HG03565 (cell line): ENCODE results near the gene TBC1D2B.

Experiments
- ATAC-seq: cut with Tn5 transposase; IDR thresholded peaks from one replicate; pipeline ENCODE4 v1.9.1; 2021; ENCODE audit warnings: mild to moderate bottlenecking, moderate library complexity; ENCODE audit not compliant: unreplicated experiment

TBC1D2B gene

DNA sequence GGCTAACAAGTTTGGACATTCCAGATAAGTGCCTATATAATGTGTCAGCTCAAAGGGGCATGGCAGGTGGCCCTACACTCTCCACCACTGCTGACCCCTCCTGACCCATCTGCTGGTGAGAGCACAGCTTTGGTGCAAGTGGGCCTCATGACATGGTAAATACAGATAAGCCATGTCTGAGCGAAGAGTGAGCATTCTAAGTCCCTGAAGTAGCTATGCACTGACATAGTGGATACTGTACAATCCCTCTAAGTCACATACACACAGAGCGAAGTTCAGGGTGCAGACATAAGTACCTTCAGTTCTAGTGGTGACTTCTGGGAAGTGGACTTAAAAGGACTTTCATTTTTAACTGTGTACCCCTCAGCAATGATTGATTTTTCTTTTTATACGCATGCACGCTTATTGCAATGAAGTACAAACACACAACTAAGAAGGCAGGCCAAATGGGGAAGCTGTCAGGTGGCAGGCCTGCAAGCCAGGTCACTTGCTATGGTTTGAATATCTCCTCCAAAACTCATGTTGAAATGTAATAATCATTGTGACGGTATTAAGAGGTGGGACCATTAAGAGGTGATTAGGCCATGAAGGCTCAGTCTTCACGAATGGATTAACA, 41.5 kb downstream of the TBC1D2B start:
- no peak for ATAC-seq

DNA sequence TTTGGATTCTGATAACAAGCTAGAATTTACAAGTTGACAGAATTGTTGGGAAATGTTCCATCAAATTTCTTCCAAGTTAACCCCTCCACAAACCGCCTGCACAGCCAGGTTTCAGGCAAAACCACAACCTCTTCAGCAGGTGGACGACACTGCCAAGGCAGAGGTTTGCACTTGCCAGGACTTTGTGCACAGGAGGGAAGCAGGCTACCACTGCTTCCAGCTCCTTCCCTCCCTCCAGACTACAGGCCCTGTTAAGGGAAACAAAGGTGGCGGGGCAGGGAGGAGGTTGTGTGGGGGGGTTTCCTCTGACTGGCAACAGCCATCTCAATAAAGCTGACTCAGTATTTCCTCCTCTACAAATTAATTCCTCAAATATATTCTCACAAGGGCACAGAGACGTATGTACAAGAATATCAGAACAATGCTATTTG, 42.2 kb downstream of the TBC1D2B start:
- ATAC-seq, result no peak

DNA sequence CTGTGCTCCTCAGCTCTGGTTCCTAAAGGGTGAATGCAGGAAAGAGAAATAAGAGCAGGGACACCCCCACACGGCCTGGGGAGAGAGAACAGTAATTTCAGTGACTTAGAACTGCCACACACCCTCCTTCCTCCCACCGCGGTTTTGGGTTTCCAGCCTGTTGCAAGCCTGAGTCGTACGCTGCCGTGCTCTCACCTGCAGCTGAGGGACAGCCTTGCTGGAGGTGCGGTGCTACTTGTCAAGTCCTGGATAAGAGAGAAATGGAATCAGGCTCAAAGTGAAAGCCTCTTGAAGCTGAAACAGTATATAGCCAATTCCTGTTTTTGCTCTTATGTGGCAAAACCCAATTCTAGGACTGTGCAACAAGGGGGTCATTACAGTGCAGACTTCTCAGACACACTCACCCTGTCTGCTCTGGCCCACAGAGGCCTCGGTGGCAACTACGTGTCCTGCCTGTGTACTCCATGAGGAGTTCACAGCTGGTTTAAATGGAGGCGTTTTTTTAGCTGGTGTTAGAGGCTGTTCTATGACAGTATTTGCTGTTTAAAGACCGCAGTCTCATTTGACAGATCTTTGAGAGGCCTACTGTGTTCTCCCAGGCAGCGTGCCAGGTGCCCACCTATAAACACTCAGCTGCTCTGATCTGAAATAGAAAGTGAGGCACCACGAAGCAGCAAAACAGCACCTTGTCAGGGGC, 42.9 kb downstream of the TBC1D2B start:
- ATAC-seq, result peak; percentile 52

DNA sequence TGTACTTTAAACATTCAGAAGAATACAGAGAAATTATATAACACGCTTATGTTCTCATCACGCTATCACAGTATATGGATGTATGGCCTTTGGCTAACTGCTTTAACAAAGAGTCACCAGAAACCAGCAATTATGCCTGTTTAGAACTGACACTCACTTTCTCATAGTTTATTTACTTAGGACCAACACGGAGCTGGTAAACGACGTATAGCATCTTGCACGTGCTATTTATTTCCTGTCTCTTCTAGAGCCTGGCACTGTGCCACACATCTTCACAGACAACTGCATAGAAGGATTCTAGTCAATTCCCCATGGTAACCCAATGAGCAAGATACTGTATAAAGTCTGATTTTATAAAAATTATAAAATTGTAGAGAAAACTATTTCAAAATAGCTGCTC, 43.6 kb downstream of the TBC1D2B start:
- ATAC-seq, result peak; percentile 4

DNA sequence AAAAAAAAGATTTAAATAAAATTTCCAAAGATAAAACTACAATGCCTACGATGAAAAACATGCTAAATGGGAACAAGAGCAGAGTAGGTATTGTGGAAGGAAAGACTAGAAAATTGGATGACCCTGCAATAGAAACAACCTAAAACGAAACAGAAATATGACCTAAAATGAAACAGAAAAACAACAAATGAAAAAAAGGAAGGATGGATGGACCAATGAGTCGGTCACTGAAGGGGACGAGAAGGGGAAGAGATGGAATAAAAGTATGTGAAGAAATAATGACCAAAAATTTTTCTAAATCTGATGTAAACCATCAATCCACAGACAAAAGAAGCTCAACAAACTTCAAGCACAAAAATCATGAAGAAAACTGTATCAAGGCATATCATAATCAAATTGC, 44.8 kb downstream of the TBC1D2B start:
- ATAC-seq, result no peak

DNA sequence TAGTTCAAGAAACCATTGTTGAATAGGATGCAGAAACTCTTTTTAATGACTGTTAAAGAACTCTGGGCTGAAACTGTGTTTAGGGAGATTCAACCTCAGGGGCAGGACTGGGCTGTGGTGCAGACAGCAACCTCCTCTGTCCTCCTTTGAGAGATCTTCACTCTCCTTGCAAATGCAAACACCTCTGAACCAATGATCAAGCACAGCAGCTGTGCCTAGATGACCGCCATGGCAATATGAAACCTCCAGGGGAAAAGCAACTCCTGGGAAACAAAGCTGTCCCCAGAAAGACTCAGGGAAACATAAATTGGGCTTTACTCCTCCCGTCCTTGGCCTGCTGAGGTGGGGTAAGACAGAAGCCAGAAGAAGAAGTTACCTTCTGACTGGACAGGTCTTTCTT, 52.6 kb downstream of the TBC1D2B start:
- no peak for ATAC-seq

DNA sequence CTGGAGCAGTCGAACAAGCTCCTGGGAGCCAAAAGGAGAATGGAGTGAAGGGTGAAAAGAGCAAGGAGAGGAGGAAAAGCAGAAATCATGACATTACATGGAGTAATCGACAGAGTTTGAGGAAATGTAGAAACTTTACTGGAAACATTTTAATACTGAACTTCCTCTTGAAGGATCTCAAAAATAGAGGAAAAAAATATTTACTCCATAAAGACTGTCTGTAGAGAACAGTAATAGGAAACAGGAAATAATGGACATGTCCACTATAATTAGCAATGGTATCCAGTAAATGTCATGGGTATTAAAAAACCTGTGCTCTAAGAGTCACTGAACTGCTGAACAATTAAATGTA, 53.0 kb downstream of the TBC1D2B start:
- ATAC-seq, result no peak

DNA sequence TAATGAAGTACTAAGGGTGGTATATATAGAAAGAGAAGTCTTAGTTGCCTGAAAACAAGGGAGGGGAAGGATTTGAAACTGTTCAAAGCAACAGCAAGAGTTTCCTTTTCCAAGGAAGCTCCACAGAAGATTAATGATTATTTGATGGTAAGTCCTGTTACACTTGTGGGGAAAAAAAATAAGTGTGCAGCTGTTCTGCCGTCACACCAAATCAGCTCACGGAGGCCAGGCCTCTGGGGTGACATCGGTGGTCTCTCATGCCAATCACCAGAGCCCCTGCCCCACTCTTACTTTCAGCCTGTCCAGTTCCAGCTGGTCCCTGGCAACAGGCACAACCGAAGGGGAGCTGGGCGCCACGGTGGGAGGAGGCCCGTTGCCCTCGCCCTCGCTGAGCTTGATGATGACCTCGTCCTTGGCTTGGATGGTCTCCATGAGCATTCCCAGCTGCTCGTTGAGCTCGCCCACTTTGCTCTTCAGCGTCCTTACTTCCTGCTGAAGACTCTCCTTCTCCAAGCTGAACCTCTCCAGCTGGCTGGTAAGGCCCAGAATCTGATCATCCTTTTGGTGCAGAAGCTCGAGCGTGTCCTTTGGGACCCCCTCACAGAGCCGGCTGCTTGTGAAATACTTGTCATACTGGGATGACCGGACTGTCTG, 53.5 kb downstream of the TBC1D2B start:
- no peak for ATAC-seq

DNA sequence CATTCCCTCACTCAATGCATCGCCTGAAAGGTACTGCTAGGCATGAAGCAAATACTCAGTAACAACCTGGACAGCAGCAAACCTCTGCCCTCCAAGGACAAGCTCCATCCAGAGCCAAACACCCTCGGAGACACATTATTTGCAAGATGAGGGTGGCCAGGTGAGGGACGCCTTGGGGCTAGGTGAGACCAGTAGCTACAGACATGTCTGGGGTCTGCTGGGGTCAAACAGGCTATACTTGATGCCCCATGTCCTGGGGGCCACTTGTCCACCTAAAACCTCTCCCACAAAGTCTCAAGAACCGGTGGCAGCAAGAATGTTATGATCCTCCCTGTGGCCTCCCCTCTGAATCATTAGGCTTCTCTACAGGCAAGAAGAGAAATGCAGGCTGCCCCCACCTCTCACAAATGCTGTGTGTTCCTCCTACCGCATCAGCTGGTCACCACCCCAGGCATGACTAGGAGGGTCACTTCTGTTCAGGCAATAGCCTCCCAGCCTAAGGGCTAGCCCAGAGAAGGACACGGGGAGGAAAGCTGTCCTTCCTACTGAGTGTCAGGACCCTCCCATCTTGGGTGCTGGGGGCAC, 54.3 kb downstream of the TBC1D2B start:
- no peak for ATAC-seq

DNA sequence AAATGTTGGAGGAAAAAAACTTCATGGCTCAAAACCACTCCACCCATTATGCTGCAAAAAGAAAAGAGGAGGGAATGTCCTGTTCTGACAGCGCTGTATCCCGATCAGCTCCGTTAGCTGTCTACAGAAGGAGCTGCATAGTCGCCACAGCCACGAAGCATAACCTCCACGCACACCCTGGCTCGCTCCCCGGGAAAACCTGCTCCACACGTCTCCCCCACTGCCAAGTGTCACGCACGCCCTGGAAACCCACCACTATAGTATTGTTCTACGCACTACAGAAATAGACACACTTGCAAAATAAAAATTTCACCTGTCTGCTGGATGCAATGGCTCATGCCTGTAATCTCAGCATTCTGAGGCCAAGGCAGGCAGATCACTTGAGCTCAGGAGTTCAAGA, 55.8 kb downstream of the TBC1D2B start:
- ATAC-seq, result no peak

DNA sequence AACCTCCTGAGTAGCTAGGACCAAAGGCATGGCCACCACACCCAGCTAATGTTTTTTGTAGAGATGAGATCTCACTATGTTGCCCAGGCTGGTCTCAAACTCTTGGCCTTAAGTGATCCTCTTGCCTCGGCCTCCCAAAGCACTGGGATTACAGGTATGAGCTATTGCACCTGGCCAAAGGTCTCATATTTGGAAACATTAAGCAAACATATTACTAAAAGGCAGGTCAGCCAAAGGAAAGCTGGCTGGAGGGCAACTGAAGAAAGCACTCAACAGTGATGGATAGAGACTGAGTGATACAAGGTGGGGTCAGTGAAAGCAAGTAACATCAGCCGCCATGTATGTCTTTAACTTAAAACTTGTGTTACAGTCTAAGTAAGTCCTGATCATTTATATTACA, 57.5 kb downstream of the TBC1D2B start:
- ATAC-seq, result no peak

DNA sequence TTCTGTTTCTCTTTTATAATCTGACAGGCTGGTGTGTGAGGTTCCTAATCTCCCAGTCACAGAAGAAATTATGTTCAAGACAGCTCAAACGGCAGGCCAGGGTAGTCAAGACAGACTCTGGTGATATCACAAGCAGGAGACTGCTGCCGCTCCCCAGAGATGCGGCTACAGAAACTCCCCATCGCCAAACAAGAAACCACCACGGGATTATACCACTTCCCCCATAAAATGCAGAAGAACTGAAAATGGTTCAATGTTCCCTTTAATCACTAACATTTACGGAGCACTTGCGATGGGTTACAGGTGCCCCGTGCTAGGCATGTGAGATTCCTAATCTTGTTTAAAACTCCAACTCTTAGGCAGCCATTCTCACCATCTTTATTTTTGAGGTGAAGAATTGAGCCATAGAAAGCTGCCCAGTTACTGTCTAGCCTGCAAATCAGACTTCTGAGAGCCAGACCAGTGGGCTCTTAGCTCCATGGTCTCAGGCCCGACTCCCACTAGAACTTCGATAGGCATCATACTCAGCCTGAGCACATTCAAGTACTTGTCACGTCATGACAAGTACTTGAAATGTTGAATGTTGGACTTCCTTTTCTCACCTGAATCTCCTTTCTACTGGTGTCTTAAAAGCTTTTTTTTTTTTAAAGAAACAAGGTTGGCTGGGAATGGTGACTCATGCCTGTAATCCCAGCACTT, 58.4 kb downstream of the TBC1D2B start:
- ATAC-seq, result no peak

DNA sequence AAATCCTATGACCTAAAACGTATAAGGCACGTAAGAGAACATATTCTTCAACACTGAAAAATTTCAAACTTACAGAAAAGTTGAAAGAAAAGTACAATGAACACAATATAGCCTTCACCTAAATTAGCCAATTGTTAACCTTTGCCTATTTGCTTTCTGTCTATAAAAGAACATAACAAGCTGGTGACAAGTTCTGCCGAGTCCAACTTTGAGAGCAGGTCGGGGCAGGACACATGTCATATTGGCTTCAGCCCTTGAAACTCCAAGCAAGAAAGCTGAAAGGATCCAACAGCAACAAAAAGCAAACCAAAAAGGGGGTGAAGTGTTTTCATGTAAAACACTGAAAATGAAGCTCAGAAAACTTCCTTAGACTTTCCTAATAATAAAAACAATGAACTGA, 59.1 kb downstream of the TBC1D2B start:
- no peak for ATAC-seq

DNA sequence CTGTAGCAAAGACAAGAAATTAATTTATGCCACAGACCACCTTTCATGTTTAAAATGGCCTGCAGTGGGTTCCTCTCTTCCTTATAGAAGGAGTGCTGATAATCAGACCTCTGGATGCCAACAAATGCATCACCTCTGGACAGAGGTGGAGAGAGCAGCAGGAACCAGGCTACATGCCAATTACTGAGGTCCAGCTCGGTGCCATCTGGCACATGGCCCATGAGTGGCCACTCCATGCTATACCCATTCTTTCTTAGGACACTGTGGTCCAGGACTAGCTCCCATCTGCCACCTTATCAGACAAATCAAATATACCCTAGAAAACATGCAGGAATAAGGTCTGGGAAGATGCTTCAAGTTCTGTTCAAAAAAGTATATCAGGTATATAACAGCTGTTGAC, 60.7 kb downstream of the TBC1D2B start:
- ATAC-seq, result no peak

DNA sequence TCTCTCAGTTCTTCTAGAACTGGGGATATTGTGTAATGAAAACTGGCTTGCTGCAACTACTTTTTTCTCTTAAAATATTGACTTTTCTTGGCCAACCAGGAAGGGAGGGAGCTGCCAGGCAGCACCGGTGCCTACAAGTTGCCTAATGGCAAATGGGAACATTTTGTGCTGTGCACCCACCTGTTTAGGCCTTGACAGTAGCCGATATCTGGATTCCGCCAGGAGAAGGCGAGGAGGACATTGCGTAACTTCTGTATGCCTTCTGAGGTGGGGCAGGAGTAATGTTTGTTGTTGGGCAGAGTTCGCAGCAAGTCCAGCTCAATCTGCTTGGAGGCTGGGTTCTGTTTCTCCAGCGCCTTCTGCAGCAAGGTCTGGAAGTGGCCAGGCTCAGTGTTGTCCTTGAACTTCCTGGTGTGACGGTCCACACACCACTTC, 64.9 kb downstream of the TBC1D2B start:
- no peak for ATAC-seq

DNA sequence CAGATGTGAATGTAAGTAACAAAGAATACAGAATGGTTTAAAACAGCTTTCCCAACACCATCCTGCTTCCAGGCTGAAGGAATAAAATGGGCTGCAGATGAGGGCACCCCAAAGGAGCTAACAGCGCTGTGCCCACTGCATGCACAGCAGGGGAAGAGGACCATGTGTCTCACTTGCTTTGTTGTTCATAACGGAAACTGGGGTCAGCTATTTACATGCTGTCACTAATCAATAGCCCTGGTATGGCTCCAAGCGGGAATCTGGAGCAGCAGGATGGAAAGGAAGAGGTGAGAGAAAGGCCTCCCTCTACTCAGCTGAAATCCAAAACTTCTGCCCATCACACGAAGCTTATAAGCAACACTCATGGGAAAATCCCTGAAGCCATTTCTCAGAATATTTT, 67.4 kb downstream of the TBC1D2B start:
- ATAC-seq, result no peak

DNA sequence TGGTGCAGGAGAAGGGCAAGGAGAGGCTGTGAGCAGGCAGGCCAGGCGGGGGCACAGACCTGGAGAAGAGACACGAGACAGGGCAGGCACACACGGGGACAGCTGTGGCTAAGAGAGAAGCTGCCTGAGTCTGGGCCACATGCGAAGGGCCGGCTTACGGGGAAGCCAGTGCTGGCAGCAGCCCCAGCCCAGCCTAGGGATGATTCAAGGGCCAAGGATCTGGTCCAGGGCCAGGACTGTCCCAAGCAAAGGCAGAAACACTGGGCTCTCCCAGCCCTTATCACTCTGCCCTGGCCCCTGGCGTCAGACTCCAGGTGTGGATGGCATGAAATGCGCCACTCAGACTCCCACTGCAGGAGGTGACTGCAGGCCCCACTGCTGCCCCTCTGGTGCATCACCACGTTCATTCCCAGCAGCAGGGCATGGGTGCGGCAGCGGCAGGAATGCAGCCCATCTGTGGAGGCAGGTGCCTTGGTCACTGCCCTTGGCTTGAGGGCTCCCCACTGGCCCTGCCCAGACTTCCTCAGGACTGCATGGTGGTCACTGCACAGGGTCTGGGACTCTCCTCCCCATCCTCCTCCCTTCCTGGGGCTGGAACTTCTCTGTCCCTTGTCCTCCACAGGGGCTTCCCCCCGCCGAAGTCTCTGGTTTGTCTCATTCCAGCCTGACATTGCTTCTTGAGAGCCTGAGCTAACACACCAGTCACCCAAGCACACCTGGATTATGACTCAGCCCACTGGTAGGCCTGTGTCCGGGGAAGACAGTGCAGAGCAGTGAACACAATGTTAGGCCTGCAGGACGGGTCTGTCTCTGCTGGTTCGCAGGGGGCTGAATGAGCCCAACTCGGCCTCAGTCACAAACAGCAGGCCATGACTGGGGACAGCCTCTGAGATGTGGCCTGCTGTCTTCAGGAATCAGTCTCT, 69.3 kb downstream of the TBC1D2B start:
- ATAC-seq, result no peak

DNA sequence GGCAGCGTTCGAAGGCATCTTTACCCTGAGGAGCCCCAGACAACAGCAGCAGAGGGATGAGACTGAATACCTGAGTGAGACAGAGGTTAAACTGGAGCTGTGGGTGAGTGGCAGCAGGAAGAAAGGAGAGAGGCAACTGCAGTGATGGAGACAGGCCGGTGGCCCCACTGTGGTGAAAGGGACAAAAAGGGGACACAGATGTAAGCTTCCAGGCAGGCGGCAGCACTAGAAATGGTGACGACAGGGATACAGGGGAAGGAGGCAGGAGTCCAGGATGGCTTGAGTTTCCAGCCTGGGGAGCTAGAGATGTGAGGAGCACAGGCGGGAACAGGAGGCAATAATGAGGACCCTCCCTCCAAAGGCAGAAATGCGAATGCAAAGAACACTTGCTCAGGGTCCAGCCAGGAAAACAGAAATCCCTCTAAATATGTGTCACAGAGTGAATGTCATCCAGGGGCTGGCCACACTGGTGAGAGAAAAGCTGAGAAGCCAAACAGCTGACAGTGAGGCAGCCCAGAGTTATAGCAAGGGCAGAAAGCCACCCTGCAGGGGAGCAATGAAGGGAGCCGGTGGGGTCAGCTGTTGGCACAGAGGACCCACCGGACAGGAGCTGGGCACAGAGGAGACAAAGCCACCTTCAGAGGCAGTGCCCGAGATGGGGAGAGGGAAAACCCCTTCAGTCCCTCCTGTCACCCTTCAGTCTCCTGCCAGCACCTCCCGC, 70.1 kb downstream of the TBC1D2B start:
- ATAC-seq, result no peak

DNA sequence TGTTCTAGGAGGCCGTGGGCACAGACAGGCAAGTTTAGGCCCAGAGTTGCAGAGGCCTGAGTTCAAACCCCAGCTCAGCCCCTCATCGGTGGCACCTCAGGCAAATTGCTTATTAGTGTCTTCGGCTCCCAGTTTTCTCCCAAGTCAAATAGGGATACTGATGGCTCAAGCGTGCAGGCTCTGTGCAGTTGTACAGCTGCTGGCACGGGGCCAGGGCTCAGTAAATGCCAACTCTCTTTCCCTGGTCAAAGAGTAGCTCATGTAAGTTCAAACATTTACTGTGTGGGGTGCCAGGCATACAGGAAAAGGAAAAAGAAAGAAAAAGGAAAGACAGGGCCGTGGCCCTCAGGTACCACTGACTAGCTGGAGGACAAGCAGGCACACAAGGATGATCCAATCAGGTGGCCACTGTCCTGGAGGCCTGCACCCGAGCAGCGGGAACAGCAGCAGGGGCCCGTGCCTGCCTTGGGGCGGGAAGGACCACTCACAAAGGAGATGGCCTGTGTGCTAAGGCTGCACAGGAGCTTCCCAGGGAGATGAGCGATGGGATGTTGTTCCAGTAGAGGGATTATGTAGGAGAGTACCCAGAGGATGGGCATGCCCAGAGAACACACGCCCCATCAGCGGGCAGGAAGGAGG, 70.8 kb downstream of the TBC1D2B start:
- no peak for ATAC-seq
